Fibroblast of gingiva (primary cell): Measurements from ENCODE around the gene EPB41L3.
A peak's percentile ranks its signal among the peaks of the same experiment; 100 is the strongest.

Experiments
- DNase-seq: peaks from one replicate; pipeline ENCODE4 v3.0.0-alpha.2; 2011; ENCODE audit warnings: low read depth

Gene EPB41L3

GRCh38 chr18:5414546-5414945, 129.3 kb downstream of the EPB41L3 start:
- DNase-seq = no peak

GRCh38 chr18:5413447-5413846, 130.3 kb downstream of the EPB41L3 start:
- no peak for DNase-seq

- DNase-seq = no peak
Observed at GRCh38 chr18:5410582-5410981, 133.2 kb downstream of the EPB41L3 start.

GRCh38 chr18:5398269-5398668, 145.5 kb downstream of the EPB41L3 start:
- no peak for DNase-seq

- DNase-seq = no peak
Observed at GRCh38 chr18:5397102-5397501, 146.7 kb downstream of the EPB41L3 start.

- DNase-seq = no peak
Observed at GRCh38 chr18:5395860-5396448, 147.8 kb downstream of the EPB41L3 start.

GRCh38 chr18:5393779-5394178, 150.0 kb downstream of the EPB41L3 start:
- peak; percentile 31 for DNase-seq

GRCh38 chr18:5391409-5391808, 152.4 kb downstream of the EPB41L3 start:
- no peak for DNase-seq

GRCh38 chr18:5389356-5389755, 154.4 kb downstream of the EPB41L3 start:
- no peak for DNase-seq

- DNase-seq = no peak
Observed at GRCh38 chr18:5388896-5389295, 154.9 kb downstream of the EPB41L3 start.

GRCh38 chr18:5380586-5380985, 163.2 kb downstream of the EPB41L3 start:
- no peak for DNase-seq

GRCh38 chr18:5376986-5377385, 166.8 kb downstream of the EPB41L3 start:
- DNase-seq = no peak

- DNase-seq = no peak
Observed at GRCh38 chr18:5370332-5370731, 173.5 kb downstream of the EPB41L3 start.

- no peak for DNase-seq
Observed at GRCh38 chr18:5369513-5369912, 174.3 kb downstream of the EPB41L3 start.

- no peak for DNase-seq
Observed at GRCh38 chr18:5365443-5365842, 178.4 kb downstream of the EPB41L3 start.

- DNase-seq = no peak
Observed at GRCh38 chr18:5350636-5351035, 193.2 kb downstream of the EPB41L3 start.
